Fibroblast of mammary gland (primary cell): ENCODE results near the gene NR5A1.

ENCODE experiments used
- DNase-seq: peaks from one replicate; pipeline ENCODE4 v3.0.0-alpha.2; 2010; ENCODE audit warnings: low read depth
- H3K4me3 ChIP-seq: 2 replicates; pipeline ENCODE4 v1.5.1; 2011; ENCODE audit warnings: low read depth, mild to moderate bottlenecking, low read length, moderate library complexity; ENCODE audit not compliant: control insufficient read depth
- TF ChIP-seq, protein P1 (sequence below): conservative IDR thresholded peaks from 2 replicates; pipeline ENCODE4 v1.5.1; 2011; ENCODE audit warnings: low read depth, low read length, inconsistent platforms; ENCODE audit not compliant: control insufficient read depth, insufficient read depth

Gene NR5A1

DNA sequence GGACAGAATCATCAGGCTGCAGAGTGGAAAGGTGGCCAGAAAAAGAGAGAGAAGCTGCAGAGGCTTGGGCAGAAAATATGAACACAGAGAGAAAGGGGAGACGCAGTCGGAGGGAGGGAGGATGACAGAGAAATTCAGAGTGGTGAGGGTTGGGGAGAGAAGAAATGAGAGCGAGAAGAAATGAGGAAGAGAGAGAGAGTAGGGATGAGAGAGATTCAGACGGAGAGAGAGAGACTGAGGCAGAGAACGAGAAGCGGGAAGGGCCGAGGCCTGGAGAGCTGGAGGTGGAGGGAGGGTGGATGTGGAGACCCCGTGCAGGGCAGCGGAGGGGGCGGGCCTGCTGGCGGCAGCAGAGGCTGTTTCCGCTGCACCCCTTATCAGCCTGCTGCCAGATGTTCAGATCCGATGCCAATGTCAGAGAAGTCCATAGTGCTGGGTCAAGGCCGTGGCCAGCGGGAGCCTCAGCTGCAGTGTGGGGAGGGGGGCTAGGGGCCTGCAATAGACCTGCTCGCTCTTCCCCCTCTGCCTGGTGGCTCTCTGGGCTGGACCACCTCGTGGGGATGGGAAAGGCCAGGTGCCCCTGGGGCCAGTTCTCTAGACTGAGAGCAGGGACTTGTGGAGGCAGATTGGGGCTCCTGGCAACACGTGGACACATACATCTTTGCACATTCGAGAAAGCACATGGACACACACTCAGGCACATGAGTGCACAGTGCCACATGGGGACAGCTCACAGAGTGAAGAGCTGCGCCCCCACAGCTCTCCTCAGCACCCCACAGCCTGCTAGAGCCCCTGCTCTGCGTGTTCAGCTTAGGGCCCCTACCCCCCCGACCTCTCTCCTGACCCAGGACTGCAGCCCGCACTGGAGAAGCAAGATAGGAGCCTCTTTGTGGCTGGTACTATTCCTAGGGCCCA lies 4.9 kb upstream of the NR5A1 start:
- TF ChIP-seq, protein P1, sequence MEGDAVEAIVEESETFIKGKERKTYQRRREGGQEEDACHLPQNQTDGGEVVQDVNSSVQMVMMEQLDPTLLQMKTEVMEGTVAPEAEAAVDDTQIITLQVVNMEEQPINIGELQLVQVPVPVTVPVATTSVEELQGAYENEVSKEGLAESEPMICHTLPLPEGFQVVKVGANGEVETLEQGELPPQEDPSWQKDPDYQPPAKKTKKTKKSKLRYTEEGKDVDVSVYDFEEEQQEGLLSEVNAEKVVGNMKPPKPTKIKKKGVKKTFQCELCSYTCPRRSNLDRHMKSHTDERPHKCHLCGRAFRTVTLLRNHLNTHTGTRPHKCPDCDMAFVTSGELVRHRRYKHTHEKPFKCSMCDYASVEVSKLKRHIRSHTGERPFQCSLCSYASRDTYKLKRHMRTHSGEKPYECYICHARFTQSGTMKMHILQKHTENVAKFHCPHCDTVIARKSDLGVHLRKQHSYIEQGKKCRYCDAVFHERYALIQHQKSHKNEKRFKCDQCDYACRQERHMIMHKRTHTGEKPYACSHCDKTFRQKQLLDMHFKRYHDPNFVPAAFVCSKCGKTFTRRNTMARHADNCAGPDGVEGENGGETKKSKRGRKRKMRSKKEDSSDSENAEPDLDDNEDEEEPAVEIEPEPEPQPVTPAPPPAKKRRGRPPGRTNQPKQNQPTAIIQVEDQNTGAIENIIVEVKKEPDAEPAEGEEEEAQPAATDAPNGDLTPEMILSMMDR = no peak
- no peak for DNase-seq
- no peak overlapping the region for H3K4me3 ChIP-seq

GRCh38 chr9:124511426-124511840 lies 4.2 kb upstream of the NR5A1 start:
- DNase-seq = no peak
- TF ChIP-seq, protein P1 = no peak
- H3K4me3 ChIP-seq = no peak overlapping the region

GRCh38 chr9:124510650-124511425 lies 3.6 kb upstream of the NR5A1 start:
- DNase-seq = peak; percentile 40

DNA sequence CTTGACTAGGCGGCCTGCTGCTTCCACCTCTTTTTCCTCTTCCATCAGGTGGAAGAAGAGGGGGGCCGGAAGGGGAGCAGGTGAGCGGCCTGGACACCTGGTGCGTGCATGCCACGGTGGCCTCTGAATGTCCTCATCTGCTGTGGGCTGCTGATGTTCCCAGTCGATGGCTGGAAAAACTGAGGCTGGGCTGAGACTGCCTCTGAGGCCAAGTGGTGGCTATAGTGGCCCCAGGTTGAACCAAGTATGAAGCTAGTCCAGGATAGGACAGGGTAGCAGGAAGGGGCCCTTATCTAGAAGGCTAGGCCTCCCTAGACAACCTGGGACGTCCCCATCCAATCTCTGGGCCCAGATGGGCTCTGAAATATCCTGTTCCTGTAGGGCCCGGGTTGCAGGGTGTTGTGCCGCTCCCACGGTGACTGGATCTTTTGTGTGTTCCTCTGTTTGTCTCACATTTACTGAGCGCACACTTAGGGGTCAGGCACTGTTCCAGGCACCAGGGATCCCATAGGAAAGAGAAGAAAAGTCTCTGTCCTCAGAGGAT lies 753 bp upstream of the NR5A1 start:
- TF ChIP-seq, protein P1 = no peak
- DNase-seq = no peak
- H3K4me3 ChIP-seq = no peak overlapping the region

More at GRCh38 chr9:124510650-124511425, 3.6 kb upstream of the NR5A1 start:
- TF ChIP-seq, protein P1 = no peak
- H3K4me3 ChIP-seq = no peak overlapping the region

DNA sequence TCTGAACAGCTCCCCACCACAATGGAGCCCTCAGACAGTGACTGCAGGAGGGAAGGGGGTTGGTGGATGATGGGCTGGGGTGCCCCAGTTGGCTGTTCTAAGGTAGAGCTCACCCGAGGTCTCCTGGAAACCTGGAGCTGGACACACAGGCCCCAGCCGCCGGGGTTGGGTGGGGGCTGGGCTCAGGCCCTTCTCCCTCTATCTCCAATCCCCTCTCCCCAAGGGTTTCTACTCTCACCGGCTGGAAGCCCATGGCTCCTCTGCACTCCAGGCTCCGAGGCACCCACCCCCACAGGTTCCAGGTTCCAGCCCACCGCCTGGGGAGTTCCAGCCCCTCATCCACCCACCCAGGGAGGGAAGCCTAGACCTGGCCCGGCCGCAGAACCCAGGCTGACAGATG lies 766 bp downstream of the NR5A1 start:
- H3K4me3 ChIP-seq = no peak overlapping the region
- no peak for DNase-seq
- TF ChIP-seq, protein P1 = no peak

DNA sequence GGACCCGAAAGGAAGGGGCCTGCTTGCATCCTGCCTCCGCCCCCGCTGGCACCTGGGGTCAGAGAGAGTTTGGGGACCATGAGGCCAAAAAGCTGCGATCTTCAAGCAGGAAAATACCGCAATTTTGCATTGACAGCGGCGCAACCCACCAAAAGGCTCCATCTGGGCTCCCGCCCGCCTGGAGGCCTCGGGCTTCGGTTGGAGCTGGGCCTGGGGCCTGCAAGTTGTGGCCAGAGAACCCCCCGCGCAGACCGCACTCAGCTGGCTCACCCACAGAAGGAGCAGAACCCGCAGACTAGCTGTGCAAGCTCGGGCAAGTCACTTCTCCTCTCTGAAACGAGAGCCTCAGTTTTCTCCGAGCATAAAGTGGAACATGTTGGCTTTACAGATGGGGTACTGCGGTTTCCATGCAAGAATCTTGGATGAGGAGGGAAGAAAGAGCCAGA lies 1.3 kb downstream of the NR5A1 start:
- TF ChIP-seq, protein P1 = no peak
- no peak overlapping the region for H3K4me3 ChIP-seq
- no peak for DNase-seq
